HG02588 (cell line): Measurements from ENCODE around the gene ZNF740.

Source experiments
- ATAC-seq: cut with Tn5 transposase; IDR thresholded peaks from one replicate; pipeline ENCODE4 v1.9.1; 2021; ENCODE audit warnings: mild to moderate bottlenecking, moderate library complexity; ENCODE audit not compliant: unreplicated experiment

The ZNF740 gene

DNA sequence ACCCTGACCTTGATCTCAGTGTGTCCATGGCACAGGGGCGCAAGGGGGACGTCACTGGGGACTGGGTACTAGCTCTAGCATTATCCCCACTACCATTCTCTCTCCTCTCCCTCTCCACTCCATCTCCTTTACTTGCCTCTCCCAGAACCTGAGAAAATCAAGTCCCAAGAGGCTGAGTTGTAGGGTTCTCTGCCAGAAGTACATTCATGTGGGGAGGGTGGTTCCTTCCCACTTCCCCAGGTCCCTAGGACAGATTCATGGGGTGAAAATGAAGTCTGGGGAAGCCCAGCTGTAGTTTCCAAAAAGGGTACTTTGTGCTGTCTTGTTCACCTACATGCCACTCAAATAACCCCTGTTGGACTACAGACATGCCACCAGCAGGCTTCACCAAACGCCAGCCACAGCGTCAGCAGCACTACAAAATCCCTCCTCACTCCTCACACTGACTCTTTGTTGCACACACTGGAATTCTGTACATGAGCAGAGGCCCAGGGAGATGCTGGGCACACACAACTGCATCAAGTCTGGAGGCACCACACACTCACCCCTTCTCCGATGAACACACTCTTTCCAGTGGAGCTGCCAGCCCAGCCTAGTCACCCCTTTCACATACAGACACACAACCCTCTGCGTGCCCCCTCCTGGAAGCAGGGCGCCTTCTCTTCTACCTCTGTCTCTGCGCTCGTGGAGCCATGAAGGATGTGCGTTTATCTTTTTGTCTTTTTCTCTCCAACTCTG, 44.5 kb downstream of the ZNF740 start:
- no peak for ATAC-seq

DNA sequence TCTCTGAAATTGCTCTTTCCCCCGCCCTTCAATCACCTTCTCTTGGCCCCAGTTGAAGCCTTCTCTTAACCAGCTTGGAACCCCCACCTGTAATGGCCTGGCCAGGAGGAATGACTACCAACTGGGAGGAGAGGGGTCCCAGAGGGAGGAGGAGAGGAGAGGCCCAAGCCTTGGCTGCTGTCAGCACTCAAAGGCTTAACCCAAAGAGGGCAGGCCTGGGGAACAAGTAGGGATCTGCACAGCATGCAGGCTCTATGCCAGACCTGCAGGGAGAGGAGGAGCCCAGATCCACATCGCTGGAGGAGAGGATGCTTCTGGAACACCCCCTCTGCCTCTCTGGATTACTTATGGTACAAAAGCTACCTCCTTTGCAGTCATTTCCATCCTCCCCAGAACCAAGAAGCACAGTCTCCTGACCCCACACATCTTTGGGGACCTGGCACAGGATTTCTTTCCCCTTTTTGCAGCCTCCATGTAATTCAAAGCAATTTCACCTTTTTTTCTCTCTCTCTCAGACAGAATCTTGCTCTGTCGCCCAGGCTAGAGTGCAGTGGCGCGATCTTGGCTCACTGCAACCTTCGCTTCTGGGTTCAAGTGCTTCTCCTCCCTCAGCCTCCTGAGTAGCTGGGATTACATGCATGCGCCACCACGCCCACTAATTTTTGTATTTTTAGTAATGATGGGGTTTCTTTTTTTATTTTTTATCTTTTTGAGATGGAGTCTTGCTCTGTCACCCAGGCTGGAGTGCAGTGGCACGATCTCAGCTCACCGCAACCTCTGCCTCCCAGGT, 45.3 kb downstream of the ZNF740 start:
- ATAC-seq, result no peak

- ATAC-seq, result no peak
These were observed 46.3 kb downstream of the ZNF740 start for GRCh38 chr12:53226815-53227214.

DNA sequence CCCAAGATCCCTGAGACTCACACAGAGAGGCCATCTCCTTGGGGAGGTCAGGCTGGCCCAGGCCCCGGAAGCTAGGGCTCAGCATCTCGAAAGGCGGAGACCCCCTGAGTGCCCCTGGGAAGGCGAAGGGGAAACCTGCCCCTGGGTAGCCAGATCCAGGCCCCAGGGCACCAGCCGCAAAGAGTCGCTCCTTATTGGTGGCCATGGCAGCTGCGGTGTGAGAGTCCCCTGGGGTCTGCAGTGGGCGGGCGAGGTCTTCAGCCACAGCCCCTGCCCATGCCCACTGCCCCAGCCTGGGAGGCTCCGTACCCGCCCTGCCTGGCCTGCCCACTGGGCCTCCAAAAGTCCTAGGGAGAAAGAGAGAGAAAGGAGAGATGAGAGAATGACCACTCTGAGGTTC, 46.8 kb downstream of the ZNF740 start:
- no peak for ATAC-seq

GRCh38 chr12:53227836-53228235, 47.3 kb downstream of the ZNF740 start:
- no peak for ATAC-seq

DNA sequence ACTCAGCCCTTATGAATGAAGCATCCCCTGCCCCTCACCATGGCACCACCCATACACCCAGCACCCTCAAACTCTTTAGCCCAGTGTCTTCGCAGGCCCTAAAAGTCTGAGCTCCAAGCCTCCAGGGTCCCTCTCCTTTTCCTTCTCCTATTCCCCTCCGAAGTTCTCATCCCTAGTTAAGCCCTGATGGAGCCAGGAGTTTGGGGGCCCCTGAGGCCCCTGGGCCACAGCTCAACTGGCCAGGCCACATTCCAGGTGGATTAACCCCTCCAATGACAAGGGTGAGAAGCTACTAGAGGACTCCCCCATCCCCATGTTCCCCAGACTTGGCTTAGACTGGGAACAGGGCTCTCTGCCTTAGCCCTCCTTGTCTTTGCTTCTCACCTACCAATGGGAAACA, 48.9 kb downstream of the ZNF740 start:
- no peak for ATAC-seq

DNA sequence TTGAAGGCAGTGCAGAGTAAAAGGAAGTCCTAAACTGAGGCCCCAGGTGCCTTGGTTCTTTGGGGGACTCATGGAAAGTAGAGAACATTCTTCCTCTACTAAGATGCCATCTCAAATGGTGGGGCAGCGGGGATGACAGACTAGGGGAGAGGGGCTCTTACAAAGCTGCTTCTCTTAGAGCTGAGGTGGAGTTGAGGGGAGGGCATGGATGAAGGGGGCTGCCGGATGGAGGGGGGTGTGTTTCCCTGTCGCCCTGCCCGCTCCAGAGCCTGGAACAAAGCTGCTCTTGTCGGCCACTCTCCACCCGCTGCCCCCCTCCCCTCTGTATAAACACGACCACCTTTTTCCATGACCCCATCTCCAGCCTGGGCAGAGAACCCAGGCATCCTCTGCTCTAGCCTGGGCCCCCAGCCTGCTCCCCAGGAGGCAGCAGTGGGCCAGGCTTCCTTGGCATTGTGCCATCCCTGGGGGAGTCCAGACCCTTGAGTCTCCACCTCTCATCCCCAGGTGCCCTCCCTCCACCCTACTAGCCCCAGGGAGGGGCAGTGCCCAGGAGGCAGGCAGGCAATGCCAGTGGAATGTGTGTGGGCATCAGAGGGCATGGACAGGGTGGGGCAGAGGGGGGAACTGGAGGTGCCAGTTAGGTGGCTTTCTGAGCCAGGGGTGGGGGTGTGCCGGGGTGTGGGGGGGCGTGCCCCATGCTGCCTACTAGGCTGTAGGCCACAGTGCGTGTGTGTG, 49.8 kb downstream of the ZNF740 start:
- no peak for ATAC-seq

DNA sequence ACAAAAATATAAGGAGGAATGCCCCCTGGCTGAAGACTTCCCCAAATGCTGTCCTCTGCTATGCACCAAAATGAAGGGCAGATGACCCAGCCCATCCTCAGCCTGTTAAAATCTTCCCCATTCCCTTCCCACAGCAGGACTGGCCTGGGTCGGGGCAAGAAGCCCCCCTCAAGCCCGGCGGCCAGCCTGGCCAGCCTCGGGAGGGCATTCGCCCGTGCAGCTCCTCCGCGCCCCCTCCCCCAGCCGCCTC, 51.1 kb downstream of the ZNF740 start:
- no peak for ATAC-seq

DNA sequence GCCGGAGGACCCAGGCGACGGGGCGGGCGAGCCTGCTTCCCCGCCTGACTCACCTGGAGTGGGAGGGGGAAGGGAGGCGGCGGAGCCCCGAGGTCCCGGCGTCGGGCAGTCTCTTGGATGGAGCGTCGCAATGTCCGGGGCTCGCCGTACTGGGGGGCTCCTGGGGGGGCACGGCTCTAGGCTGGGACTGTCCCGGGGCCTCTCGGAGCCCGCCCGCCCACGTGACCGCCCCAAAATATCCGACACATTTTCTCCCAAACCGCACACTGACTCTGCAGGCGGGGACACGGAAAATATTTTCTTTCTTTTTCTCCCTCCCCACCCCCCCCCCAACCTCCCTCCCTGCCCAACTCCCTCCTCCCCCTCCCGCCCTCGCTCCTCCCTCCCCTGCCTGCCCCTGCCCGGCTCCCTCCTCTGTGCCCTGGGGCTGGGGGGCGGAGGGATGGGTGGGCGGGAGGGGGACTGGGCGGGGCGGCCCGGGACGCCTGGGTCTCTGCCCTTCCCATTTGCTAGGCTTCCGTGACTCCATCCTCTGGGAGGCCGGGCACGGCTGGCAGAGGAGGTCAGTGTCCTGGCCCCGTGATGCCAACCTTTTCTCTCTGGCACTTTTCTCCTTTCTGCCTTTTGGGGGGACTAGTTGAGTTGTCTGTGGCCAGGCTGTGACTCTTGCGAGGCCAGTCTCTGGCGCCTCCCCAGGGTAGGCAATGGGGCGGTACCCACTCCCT, 51.6 kb downstream of the ZNF740 start, which contains the start of gene RARG:
TSS of gene RARG (minus strand) at position 289 of the 725 bp plus-strand sequence. CDS start 4,664 bp downstream, outside the sequence.
- peak; percentile 44 for ATAC-seq

- peak; percentile 31 for ATAC-seq
These were observed 52.3 kb downstream of the ZNF740 start for GRCh38 chr12:53232646-53233461.

DNA sequence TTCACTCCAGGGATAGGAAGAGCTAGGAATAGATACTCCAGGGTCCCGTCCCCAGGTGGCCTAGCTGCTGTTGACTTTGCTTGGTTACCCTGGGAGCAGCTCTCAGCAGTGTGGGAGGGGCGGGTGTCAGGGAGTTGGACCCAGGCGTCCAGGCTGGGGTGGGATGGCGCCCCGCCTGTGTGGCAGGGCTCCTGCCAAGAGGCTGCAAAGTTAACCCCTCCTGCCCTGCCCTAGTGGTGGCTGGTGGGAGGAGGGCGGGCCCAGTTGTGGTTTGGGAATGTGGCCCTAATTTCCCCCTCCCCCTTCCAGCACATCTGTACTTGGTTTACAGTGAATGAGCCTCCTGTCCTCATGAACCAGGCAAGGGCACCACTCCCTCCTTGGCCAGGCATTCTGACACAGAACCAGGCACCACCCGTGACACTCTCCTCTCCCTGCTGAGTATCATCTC, 53.2 kb downstream of the ZNF740 start:
- ATAC-seq, result no peak

DNA sequence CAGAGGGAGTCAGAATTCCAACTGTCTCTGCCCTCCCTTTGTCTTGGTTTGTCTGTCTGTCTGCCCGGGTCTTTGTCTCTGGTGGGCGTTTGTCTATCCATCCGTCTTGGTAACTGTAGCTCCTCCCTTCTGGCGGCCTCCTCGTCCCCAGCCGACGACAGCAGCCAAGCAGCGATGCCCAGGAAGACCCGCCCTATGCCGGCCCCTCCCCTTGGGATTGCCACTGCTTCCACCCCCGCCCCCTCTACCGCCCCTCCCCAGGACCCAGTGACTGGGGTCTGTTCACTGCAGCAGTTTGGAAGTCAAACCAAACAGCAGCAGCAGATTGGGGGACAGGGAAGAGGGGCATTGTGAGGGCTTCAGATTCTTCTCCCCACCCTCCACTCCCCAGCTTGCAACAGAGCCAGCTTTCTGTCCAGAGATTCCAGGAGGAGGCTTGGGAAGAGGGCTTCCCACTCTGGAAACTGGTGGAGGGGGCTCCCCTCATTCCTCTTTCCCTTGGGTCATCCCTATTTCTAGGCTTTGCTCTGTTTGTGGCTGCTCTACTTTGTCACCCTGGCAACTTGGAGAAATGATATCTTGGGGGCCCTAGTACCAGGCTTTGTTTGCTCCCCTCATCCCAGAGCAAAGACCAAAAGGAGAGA, 53.9 kb downstream of the ZNF740 start:
- no peak for ATAC-seq

DNA sequence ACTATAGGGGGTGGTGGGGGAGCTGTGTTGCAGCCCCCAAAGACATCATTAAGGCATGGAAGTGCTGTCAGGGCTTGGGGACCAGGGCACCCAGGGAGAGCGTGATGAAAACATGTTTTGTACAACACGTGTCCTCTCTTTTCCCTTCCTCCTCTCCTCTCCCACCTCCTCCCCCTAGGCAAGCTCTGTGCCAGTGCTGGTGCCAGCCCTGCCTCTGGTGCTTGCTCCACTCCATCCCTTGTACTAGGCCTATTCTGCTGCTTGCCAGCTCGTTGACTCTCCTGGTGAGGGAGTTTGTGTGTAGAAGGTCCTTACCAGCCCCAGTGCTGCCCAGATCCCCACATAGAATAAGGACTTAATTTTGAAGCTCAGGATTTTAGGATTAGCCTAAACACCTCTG, 54.6 kb downstream of the ZNF740 start:
- no peak for ATAC-seq

- ATAC-seq, result no peak
These were observed 55.4 kb downstream of the ZNF740 start for GRCh38 chr12:53235742-53236442.

- no peak for ATAC-seq
These were observed 56.1 kb downstream of the ZNF740 start for GRCh38 chr12:53236443-53237111.

GRCh38 chr12:53239643-53240258, 59.2 kb downstream of the ZNF740 start:
- no peak for ATAC-seq

DNA sequence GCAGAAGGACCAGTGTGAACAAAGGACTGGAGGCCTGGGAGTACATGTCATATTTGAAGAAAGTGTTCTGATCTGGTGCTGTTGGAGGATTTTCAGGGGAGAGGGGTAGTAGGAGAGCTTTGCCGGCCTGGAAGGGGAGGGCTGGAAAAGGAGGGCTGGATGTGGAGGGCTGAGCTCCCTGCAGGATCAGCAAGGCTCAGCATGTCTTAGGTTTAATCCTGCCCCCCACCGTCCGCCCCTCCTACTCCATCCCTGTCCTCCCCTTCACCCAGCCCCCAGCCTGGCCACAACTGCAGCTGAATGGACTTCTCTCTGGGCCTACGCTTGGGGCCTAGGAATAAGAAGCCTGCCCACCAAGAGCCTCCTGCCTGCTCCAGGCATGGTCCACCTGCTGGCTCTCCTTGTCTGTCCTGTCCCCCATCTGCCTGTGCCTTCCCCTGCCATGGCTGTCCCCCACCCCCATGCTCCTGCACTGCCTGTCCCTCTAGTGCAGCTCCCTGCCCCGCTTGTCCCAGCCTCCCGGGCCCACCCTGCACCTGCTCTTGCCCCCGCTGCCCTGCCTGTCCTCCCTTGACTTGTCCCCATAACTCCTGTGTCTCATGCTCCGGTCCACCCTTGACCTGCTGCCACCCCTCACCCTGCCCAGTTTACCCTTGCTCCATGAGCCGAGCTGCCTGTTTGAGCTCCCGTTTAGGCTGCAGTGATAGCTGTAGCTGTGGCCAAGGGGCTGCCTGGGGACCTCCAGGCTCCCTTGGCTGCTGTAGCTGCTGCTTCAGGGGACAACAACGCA, 61.3 kb downstream of the ZNF740 start:
- no peak for ATAC-seq
